GM19193 (cell line): ENCODE measurements around the gene ME3.

Experiments
- POLR2A ChIP-seq: IDR thresholded peaks from 4 replicates; pipeline ENCODE4 v1.6.1; 2011; ENCODE audit not compliant: insufficient read depth, insufficient read length; ENCODE audit errors: extremely low read depth

Gene ME3

DNA sequence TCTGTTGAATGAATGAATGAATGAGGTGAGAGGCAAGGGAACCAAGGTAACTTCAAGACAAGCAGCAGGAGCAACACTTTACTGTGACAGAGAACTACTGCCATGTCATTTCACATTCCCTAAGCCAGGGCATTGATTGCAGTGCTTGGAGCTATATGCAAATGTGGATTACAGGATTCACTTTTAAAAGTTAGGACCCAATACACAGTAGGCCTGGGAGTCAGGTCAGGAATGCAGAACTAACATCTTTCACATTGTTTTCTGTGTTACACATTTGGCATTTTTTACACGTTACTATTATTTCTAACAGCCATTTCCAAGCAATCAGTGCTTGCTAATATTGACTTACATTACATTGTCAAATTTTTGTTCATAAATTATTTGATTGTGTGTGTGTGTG is 26.2 kb upstream of the ME3 start:
- no peak for TF ChIP-seq POLR2A

DNA sequence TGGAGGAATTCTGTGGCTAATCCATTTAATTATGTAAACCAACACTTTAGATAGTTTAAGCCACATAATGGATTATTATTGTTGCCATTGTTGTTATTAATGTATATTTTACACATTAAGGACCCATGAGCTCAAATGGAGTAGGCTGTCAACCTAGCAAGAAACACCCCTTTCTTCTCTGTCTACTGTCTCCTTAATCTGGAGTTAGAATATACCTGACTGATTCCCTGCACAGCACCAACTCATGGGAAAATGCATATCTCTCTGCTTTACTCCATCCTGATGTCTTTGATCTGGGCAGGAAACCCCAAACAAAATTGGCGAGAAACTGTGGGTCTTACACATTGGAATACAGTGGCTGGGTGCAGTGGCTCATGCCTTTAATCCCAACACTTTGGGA is 24.0 kb upstream of the ME3 start:
- no peak for TF ChIP-seq POLR2A

DNA sequence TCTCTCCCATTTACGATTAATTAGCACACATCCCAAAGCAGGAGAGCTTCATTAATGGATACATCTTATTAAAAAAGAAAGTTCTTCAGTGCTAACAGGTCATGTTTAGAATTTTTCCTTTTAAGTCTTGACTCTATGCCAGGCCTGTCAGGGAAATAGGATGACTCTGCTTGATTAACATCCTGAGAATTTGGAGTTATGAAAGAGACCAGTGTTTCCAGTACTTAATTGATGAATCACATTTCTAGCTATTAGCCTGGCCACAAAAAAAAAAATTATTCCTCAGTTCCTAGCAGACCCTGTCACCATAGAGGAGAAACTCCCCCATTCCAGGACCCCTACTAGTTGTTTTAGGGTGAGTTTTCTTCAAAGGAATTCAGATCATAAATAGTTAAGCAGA is 23.6 kb upstream of the ME3 start:
- no peak for TF ChIP-seq POLR2A

DNA sequence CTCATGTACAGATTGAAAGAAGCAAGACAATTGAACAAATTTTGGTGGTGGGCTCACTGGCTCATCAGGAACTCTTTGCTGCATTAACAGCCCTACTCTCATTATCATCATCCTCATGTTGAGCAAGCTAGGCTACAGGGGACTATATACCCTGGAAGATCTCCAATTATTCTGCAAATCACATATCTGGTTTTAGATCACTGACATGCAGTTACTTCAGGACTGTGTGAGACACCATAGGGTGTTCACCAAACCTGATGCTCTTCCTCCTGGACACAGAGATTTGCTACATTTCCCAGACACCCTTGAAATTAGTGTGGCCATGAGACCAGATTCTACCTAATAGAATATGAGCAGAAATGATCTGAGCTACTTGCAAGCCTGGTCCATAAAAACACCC is 23.0 kb upstream of the ME3 start:
- no peak for TF ChIP-seq POLR2A

DNA sequence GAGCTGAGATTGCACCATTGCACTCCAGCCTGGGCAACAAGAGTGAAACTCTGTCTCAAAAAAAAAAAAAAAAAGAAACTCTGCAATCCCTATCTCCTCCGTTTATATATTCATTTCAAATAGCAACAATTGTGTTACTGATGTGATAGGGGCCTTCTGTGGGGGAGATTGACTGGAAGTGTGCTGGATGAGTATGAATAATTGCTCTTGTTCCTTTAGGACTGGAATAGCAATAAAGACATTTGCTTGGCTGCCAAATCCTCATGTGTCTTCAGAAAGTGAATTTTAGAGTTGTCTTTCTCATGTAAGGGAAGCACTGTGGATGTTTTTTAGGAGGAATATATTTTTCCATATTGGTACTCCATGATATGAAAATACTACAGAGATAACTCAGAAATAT is 21.1 kb upstream of the ME3 start:
- TF ChIP-seq POLR2A: no peak

DNA sequence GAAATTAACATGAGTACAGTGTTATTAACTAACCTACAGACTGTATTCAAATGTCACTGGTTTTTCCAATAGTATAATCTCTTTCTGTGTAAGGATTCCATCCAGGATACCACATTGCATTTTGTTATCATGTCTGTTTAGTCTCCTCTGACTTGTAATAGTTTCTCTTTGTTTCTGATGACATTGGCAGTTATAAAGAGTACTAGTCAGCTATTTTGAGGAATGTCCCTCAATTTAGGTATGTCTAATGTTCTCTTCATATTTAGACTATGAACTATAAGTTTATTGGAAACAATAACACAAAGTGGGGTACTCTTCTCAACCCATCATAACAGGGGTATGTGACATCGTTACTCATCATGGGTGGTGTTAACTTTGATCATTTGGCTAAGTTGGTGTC is 20.3 kb upstream of the ME3 start:
- no peak for TF ChIP-seq POLR2A

DNA sequence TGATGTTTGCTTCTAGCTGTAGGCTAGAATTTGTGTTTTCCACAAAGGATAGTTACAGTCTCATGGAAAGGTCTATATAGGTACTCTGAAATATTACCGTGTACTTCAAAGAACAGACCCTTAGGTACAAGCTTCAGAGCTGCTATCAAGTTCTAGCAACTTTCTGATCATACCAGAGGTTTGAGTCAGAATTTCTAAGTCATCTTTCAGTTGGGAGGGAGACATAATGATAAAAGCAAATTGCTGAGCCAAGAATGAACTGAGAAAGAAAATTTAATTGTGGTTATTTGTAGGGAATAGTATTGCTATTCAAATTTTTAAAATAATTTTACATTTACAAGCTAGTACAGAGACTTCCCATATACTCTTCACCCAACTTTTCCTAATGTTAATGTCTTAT is 19.9 kb upstream of the ME3 start:
- TF ChIP-seq POLR2A: no peak

DNA sequence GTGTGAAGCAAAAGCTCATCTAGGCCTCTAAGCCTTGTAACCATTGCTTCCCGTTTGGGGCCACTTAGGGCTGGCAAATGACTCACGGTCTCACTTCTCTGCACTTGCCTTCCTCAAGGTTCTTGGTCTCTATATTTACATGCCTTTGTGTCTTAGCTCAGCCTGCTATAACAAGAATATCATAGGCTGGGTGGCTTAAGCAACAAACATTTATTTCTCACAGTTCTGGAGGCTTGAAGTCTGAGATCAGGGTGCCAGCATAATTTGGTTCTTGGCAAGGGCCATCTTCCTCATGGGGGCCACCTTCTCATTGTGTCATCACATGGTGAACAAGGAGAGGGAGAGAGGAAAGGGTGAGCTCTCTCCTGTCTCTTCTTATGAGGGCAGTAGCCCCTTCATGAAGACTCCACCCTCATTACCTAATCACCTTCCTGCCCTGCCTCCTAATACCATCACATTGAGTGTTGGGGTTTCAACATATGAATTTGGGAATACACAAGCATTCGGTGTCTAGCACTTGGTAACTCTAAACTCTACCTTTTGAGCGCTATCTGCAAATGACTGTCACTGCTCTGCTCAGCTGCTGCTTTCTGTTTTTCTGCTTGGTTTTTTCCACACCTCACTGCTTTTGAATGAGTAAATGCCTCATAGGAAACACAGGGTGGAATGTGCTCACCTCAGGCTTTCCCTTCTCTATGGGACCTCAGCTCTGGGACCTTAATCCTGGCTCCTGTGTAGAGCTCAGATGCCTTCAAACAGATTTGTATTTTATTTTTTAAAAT is 16.2 kb upstream of the ME3 start:
- no peak for TF ChIP-seq POLR2A

DNA sequence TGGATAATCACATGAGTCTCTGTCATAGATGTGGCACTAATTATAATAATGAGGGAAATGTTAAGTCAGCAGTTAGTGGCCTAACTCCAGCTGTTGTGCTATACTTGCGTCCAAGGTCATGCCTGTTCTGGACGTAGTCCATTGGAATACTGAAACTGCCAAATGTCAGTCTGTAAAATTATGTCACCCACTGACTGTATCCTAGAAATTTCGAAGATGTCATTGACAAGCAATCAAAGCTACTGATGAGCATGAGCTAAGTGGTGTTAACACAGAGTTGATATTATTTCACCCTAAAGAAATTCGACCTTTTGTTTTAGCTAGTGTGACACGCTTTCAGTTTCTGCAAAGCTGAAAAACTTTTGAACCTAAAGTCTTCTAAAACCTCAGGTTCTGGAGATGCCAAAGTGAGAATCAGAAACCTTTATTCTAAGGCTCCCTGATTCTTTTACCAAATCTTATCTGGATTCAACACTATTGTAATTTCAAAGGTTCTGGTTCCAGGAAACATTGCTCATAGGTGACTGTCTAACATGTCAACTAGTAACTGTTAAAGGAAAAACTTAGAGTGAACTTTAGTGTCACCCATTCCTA is 14.9 kb upstream of the ME3 start:
- no peak for TF ChIP-seq POLR2A

DNA sequence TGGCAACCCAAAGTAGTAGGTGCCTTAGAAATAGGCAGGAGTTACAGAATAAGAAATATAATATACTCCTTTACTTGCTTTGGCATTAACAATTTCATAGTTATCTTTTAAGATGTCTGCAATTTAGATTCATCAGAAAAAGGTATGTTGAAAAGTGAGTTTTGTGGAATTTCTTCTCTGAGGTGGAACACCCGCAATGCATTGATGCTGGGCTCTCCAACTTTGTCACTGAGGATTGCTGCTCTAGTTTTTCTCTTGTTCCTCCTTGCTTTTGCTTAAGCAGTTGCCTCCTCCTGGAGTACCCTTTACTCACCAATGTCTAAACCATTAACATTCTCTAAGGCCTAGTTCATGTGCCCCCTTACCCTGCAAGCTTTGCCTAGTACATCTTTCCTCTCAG is 14.1 kb upstream of the ME3 start:
- TF ChIP-seq POLR2A: no peak

DNA sequence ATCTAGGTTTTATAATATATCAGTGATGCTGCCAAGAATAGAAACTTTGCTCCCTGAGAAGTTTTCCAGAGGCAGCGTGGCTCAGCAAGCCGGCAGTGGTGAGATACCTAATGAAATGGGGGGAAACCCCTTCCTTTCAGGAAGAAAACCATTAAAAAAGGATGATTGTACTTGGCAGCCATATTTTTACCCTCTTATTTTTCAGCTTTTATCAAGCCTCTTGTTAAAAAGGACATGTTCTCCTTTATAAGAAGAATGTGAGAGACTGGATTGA is 9.0 kb upstream of the ME3 start:
- no peak for TF ChIP-seq POLR2A

DNA sequence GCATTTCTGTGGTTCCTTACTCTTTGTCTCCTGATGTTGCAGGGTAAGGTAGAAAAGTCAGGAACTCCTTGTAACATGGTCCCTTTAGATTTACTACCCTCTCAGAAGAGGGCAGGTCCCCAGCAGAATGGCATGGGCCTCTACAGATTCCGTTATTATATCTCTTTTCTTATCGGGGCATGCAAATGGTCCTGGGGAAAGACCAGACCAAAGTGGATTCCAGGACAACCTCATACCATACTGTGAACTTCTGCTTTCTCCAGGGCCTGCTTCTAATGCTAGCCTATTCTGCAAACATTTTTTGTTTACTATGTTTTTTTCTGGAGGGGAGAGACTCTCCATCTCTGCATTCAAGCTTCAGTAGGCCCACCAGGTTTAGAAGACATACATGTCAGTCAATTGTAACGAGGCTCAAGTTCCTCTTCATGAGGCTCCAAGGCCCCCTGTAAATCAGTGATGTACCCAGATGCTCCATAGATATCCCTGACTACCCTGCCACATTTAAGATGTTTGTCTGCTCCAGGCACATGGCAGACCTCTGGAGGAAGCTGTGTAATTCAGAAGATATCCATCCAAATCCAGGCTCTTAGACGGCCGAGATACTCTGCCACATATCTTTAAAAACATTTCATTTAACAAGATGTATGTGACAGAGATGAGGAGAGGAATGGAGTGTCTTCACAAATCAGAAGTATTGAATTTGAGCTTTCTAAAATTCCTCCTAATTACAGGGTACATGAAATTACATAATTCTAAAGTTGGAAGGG is 8.5 kb upstream of the ME3 start:
- TF ChIP-seq POLR2A: no peak

DNA sequence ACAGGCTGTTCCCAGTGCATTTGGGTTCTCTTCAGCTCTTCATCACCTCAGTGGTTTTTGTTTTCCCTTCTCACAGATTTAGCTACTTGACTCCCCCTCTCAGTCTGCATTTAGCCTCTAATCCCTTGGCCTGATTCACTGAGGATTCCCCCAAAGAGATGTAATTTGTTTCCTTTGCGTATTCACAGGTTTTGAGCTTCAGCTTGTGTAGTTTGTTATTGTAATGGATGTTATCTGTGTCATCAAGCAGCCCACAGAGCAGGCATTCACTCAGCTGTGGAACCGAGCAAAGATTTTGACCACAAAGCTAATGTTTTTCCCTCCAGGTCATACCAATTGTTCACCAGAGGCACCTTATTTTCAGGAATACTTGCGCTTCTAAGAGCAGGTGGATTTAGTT is 6.4 kb upstream of the ME3 start:
- no peak for TF ChIP-seq POLR2A

DNA sequence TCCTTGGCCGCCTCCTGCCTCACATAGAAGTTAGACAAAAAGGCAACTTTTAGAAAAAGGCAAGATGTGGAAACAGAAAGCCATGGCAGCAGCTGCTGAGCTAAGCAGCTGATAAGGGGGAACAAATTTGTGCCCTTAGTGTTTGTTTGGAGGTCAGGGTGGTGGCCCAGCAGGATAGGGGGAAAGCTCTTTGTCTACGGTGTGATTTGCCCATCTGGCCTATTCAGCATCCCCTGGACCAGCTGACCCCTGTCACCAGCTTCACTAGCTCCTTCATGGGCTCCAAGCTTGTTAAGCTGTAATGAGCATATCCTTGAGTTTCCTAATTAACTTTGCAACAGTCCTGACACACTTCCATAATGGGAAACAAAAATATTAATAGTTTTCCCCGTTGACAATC is 5.9 kb upstream of the ME3 start:
- TF ChIP-seq POLR2A: no peak

DNA sequence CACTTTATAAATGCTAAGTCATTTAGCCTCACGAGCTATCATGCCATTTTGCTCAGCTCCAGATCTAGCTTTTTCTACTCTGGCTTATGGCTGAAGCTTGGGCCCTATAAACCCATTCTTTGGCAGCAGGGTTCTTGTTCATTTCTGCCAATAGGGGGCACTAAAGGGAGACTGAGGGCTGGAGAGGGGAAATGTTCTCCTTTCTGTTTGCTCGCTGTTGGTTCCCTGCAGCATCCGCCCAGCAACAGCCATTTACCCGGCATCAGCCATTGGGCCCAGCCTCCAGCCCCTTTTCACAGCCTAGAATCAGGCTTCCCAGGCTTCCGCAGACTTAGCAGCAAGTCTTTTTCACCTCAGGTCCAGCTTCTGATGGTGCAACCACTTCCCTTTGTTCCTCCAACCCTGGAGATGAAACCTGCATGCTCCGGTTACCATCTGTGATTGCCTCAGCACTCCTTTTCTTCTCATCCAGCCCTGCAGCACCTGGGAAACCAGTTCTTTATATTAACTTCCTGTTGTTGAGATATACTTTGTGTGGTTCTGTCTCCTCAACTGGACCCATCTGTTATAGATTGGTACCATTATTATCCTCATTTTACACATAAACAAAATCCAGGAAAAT is 4.2 kb upstream of the ME3 start:
- no peak for TF ChIP-seq POLR2A

DNA sequence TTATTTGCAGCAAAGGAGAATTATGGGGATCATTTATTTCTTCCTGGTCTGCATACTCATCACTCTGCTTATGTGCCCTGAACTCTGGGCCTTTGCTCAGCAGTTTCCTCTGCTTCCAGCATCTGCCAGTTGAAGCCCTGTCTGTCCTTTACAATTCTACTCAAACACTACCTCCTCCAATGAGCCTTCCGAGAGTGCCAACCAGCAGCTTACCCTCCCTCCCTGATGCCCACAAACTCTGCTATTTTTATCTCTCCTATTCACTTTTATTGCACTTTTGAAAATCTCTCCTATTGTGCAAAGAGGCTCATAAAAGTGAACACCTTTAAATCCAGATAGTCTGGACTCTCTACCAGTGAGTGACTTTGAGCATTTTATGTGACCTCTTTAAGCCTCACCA is 3.6 kb upstream of the ME3 start:
- TF ChIP-seq POLR2A: no peak
